ENCODE data around the gene EML5.

DNA sequence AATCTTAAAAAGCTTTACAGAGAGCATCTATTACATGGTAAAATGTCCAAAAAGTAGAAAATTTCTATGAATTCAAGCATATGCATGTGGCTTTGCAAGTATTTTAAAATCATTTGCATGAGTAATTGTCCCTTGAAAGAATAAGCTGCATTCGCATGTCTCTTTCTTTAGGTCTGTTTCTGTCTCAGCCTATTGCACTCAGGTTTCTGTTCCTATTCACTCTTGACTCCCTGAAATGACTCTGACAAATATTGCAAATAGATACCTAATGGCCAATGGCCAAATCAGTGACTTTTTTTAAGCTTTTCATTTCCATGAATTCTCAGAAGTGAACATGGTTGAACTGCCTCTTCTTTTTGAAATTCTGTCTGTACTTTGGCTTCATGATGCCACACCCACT lies 25.3 kb upstream of the EML5 start:
- TF ChIP-seq POLR2A (IDR thresholded peaks at IDR 0.05; ENCODE audit: low read length) (no peak), GATA1 (IDR thresholded peaks at IDR 0.05; ENCODE audit: low read depth, low read length) (no peak)
